Parathyroid adenoma (tissue), 2 donors: Measurements from ENCODE around the gene PKD1.
"Not testable (repeated sequence)": the region's sequence is repeated elsewhere in the genome, so short reads cannot be mapped to it uniquely, and the experiment has no call there.

Experiments used
- H2AFZ ChIP-seq: fragments of 300-600 bp; sonication (generic); one replicate; pipeline ENCODE4 v1.7.0; 2017; ENCODE audit warnings: antibody characterized with exemption, mild to moderate bottlenecking
- H3K27ac ChIP-seq: fragments of 300-600 bp; sonication (generic); one replicate; pipeline ENCODE4 v1.7.0; 2017
- H3K27me3 ChIP-seq: fragments of 300-600 bp; sonication (generic); one replicate; pipeline ENCODE4 v1.7.0; 2017; ENCODE audit warnings: low read length; ENCODE audit not compliant: control insufficient read depth, insufficient read depth
- H3K36me3 ChIP-seq: fragments of 300-600 bp; sonication (generic); one replicate; pipeline ENCODE4 v1.7.0; 2017; ENCODE audit warnings: low read length; ENCODE audit not compliant: control insufficient read depth, insufficient read depth
- H3K4me1 ChIP-seq: fragments of 300-600 bp; sonication (generic); one replicate; pipeline ENCODE4 v1.7.0; 2017; ENCODE audit warnings: control low read depth
- H3K4me2 ChIP-seq: fragments of 300-600 bp; sonication (generic); one replicate; pipeline ENCODE4 v1.7.0; 2017; ENCODE audit warnings: low read length
- H3K4me3 ChIP-seq: fragments of 300-600 bp; sonication (generic); one replicate; pipeline ENCODE4 v1.7.0; 2017; ENCODE audit warnings: low read depth, low read length
- H3K79me2 ChIP-seq: fragments of 300-600 bp; sonication (generic); one replicate; pipeline ENCODE4 v1.7.0; 2017; ENCODE audit warnings: control low read depth
- H3K9ac ChIP-seq: fragments of 300-600 bp; sonication (generic); one replicate; pipeline ENCODE4 v1.7.0; 2017; ENCODE audit warnings: mild to moderate bottlenecking
- H3K9me3 ChIP-seq: fragments of 300-600 bp; sonication (generic); one replicate; pipeline ENCODE4 v1.7.0; 2017; ENCODE audit warnings: low read length; ENCODE audit not compliant: control insufficient read depth
- CTCF ChIP-seq: fragments of 300-600 bp; sonication (generic); IDR thresholded peaks from one replicate; pipeline ENCODE4 v1.7.0; 2017; ENCODE audit warnings: antibody characterized with exemption, mild to moderate bottlenecking
- donor health status: primary hyperparathyroidism.

Gene PKD1

GRCh38 chr16:2122429-2122828, 13.3 kb downstream of the PKD1 start:
- no peak overlapping the region for H2AFZ ChIP-seq
- no peaks in the 10 kb centered on the region for H3K27me3 ChIP-seq
- TF ChIP-seq CTCF = no peak
- H3K9ac ChIP-seq = no peak overlapping the region
- no peaks in the 10 kb centered on the region for H3K9me3 ChIP-seq
- no peak overlapping the region for H3K4me3 ChIP-seq
- H3K4me1 ChIP-seq = no peaks in the 10 kb centered on the region
- no peak overlapping the region for H3K27ac ChIP-seq
- peaks cover 30% of the 10 kb centered on the region for H3K79me2 ChIP-seq
- no peak overlapping the region for H3K4me2 ChIP-seq
- no peaks in the 10 kb centered on the region for H3K36me3 ChIP-seq

- no peak for TF ChIP-seq CTCF
- Histone ChIP-seq H2AFZ (no peak overlapping the region), H3K4me1 (no peaks in the 10 kb centered on the region), H3K36me3 (no peaks in the 10 kb centered on the region), H3K4me3 (no peak overlapping the region), H3K27me3 (no peaks in the 10 kb centered on the region), H3K4me2 (no peak overlapping the region), H3K27ac (no peak overlapping the region), H3K9me3 (no peaks in the 10 kb centered on the region), H3K9ac (no peak overlapping the region), H3K79me2 (peaks cover 25% of the 10 kb centered on the region)
Measured at GRCh38 chr16:2121853-2122252, 13.8 kb downstream of the PKD1 start.

GRCh38 chr16:2121325-2121724, 14.4 kb downstream of the PKD1 start:
- H3K27ac ChIP-seq, H3K4me2 ChIP-seq, H3K27me3 ChIP-seq, H3K9ac ChIP-seq, H3K4me3 ChIP-seq, H3K36me3 ChIP-seq, H3K4me1 ChIP-seq, H3K9me3 ChIP-seq, H2AFZ ChIP-seq: not testable (repeated sequence)
- peak; percentile 16 for TF ChIP-seq CTCF
- H3K79me2 ChIP-seq = peaks cover 20% of the 10 kb centered on the region

GRCh38 chr16:2117960-2118722, 17.6 kb downstream of the PKD1 start:
- H3K4me2 ChIP-seq, H3K4me3 ChIP-seq, H2AFZ ChIP-seq, H3K27ac ChIP-seq, H3K9me3 ChIP-seq, H3K79me2 ChIP-seq, H3K27me3 ChIP-seq, H3K36me3 ChIP-seq, H3K4me1 ChIP-seq, H3K9ac ChIP-seq: not testable (repeated sequence)

GRCh38 chr16:2117341-2117740, 18.4 kb downstream of the PKD1 start:
- H3K27ac ChIP-seq, H3K4me1 ChIP-seq, H3K36me3 ChIP-seq: not testable (repeated sequence)

GRCh38 chr16:2116428-2116827, 19.3 kb downstream of the PKD1 start:
- not testable (repeated sequence) for H3K4me1 ChIP-seq, H2AFZ ChIP-seq, H3K36me3 ChIP-seq, H3K27me3 ChIP-seq, H3K27ac ChIP-seq, H3K4me2 ChIP-seq, H3K79me2 ChIP-seq, H3K4me3 ChIP-seq, H3K9ac ChIP-seq, H3K9me3 ChIP-seq

More at GRCh38 chr16:2117341-2117740, 18.4 kb downstream of the PKD1 start:
- H3K4me3 ChIP-seq, H3K9me3 ChIP-seq, H2AFZ ChIP-seq, H3K4me2 ChIP-seq, H3K9ac ChIP-seq, H3K79me2 ChIP-seq, H3K27me3 ChIP-seq: not testable (repeated sequence)
